ENCODE measurements around the gene KNSTRN.

The KNSTRN gene

DNA sequence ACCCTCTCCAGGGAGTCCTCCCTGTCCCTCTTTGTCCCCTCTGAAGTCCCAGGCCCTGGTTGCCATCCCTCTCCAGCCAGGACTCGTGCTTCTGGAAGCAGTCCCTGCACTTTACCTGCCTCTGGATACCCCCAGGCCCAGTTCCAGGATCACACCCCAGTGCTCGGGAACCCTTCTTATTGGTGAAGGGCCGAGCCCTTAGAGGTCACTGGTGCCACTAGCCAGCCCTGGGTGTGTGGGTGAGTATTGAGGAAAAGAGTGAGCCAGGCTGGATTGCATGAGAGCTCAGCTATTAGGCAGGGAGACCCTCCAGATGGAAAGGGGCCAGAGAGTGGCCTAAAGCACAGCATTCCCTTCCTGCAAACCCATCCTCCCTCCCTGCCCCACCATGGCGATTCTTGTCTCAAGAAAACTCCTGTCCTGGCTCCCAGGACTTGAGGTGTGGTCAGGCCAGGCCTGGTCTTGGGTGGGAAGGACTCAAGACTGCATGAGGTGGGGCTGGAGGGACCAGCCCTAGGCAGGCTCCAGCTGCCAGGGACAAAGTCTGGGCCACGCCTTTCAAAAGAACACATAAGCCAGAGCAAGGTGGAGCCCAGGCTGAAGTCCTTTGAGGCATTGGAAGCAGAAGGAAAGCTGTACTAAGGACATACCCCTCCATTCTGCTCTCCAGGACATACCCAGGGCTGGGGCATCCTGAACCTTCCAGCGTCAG is 36.5 kb upstream of the KNSTRN start:
- DNase-seq (ENCODE audit: low read depth in 2 of 2) = no peak

DNA sequence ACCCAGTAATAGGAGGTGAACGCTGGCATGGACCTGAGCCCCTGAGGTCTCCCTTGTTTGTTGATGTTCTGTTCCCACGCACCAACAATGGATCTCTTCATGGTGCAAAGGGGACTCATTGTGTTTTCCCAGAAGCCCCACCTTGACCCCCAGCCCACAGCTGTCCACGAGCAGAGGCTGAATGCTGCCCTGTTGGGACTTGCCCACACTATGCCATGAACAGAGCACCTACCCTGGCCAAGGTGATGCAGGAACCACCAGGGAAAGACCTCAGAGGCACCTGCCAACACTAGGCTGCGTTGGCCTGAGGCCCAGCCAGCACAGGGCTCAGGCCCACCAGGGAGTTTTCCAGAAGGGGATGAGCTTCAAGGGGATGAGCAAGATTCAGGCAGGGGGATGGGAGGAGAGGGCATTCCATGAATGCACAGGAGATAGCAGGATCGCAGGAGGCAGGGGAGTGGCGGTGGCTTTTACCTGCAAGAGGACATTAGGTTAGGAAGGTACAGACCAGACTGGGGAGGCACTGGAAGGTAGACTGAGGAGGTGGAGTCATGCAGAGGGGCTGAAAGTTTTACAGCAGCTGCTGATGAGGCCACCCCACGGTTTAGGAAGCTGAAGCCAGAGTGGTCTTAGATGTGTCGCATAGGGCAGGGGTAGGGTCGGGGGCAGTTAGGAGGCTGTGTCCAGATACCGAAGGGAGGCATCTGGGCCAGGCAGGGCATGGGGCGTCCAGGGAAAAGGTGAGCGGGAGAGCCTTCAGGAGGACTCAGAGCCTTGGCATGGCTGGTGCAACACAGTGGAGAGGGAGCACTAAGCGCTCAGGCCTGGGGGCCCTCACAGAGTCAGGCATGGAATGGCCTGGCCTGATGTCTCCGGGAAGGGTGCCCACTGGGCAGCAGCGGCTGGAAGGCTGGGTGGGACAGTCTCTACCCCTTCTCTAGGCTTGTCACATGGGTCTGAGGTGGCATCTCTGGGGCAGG is 35.7 kb upstream of the KNSTRN start:
- DNase-seq (ENCODE audit: low read depth in 2 of 2) = no peak

DNA sequence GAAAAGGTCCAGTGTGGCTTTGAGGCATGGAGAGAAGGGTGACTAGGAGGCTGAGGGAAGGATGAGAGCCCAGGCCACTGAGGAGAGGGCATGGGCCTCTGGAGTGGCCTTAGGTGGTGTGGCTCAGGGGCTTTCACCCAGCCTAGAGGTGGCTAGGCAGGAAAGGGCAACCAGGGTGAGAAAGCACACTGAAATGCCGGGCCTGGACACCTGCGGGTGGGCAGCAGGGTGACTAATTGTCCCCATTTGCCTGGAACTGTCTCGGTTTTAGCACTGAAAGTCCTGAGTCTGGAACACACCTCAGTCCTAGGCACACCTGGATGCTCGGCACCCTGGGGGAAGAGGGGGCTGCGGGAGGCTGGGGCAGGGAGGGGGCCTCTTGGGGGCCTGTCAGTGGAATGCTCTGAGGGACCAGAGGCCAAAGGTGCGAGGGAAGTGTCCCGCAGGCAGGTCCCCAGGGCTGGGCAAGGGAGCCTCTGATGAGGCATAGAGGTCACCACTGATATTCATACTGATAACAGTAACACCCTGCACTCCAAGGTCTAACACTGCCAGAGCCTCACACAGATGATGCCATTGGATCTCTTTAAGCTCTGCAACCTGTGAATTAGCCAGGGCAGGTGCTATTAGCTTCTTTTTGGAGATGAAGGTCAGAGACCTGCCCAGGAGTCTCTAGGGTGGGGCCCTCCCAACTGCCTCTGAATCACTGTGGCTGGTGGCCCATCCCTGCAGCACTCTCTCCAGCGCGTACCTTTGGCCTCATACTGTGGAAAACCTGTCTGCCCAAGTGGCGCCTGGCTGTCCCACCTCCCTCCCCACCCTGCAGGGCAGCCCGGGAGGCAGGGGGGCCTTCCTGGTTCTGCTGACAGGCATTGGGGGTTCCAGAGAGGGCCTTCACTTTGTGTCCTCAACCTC is 34.7 kb upstream of the KNSTRN start:
- no peak for DNase-seq (ENCODE audit: low read depth in 2 of 2)

DNA sequence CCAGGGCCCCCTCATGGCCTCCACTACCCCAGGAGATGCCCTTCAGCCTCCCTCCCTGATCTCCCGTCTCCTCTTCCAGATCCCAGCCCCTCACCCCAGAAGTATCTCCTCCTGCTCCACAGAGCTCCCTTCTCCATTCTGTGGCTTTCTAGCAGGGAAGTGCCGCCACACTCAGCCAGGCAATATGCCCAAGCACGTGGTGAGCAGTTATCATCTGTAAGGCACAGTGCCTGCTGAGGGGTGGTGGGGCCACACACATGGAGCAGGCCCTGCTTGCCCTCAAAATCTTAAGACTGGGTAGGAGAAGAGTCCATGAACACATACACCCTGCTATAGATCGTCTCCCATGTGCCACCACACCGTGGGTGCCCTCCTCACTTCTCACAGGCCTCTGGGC is 34.0 kb upstream of the KNSTRN start:
- no peak for DNase-seq (ENCODE audit: low read depth in 2 of 2)

DNA sequence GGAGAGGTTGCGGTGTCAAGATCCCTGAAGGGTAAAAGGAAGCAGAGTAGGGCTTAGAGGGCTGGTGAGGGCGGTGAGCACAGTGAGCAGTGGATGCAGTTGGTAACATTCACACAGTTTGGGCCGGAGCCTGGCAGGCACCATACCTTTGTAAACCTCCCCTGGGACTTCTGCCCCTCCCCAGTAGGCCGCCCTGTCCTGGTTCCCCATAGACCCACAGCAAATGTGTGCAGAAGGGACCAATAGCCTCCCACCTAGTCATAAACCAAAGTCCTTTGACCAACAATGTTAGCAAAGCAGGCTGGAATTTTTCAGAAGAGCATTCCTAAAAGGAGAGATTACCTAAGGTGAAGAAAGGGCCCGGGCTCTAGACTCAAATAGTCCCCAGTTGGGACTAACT is 33.4 kb upstream of the KNSTRN start:
- no peak for DNase-seq (ENCODE audit: low read depth in 2 of 2)

DNA sequence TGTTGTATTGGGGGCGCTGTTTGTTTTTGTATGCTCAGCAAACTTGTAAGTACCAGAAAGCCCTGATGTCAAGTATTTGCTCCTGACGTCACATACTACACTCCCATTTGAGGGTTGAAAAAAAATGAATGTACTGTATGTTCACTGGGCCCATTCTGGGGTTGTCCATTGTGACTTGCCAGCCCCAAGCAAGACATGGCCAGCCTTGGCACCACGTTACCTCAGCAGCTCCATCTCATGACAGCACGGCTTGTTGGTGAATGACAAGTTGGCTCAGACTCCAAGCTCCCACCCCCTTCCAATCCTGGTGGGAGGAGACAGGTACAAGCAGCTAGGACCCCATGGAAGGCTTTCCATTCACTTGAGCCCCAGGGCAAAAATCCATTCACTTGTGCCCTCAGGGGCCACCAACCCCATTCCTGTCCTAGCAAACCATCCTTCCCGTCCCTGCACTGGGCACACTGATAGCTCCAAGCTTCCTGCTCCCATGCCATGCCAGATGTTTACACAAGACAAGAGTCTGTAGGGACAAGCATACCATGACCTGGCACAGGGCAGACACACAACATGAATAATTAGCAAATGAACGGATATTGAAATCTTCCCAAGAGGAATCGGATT is 30.1 kb upstream of the KNSTRN start:
- DNase-seq (ENCODE audit: low read depth in 2 of 2) = no peak

DNA sequence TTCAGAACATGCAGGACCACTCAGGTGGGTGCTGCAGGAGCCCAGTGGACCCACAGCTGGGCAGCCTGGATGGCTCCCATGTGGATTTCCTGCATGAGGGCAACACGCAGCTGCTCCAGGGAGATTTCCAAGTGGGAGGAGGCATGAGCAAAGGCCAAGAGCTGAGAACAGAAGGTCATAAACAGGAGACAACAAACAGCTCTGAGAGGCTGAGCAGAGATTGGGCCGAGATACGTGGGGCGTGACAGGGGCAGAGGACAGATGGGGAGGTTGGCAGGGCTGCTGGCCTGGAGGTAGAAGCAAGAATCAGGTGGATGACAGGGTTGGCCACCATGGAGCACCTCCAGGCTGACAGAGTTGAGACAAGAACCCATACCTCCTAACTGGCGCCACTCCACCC is 28.8 kb upstream of the KNSTRN start:
- DNase-seq (ENCODE audit: low read depth in 2 of 2) = no peak

DNA sequence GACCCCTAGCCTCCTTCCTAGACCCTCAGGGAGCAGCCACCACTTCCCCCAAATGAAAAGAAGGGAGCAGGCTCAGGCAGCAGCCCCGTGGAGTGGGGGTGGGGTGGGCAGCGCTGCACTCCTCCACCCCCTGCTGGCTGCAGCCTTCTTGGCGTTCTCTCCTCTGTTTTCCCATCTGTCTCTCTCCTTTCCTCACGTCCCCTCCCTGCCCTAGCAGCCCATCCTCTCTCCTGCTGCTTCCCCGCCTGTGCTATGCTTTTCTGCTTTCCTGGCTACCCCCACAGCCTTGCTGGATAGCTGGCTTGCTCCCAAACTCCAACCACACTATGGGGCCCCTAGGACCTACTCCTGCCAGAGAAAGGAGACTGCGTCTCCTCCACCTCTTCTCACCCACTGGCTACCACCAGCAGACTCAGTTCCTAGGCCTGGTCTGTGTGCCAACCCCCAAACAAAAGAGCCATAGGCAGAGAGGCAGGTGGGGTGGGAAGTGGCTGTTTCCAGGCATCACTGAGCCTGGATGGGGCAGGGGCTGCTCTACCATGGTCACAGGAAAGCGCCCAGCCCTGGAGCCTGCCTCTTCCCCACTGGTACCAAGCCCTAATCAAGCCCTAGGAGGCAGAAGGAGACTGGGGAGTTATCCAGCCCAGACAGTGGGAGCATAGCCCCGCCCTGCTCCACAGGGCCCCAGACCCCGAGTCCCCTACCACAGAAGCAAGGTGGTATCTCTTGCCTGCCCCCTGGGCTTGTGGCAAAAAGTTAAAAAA is 27.9 kb upstream of the KNSTRN start:
- DNase-seq (ENCODE audit: low read depth in 2 of 2) = peak; percentile 61 to 69

DNA sequence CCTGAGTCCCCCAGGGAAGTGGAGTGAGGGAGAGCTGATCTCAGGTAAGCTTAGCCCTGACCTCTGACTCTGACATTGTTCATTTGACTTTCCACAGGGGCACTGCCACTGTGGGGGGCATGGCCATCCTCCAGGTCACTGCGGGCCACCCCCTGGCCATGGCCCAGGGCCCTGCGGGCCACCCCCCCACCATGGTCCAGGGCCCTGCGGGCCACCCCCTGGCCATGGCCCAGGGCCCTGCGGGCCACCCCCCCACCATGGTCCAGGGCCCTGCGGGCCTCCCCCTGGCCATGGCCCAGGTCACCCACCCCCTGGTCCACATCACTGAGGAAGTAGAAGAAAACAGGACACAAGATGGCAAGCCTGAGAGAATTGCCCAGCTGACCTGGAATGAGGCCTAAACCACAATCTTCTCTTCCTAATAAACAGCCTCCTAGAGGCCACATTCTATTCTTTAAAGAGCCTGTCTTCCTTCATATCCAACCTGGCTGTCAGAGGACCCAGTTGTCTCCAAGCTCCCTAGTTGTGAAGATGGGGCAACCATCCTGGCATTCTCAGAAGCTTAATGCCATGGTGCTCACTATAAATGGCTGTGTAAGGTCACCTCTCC is 26.4 kb upstream of the KNSTRN start:
- no peak for DNase-seq (ENCODE audit: low read depth in 2 of 2)

DNA sequence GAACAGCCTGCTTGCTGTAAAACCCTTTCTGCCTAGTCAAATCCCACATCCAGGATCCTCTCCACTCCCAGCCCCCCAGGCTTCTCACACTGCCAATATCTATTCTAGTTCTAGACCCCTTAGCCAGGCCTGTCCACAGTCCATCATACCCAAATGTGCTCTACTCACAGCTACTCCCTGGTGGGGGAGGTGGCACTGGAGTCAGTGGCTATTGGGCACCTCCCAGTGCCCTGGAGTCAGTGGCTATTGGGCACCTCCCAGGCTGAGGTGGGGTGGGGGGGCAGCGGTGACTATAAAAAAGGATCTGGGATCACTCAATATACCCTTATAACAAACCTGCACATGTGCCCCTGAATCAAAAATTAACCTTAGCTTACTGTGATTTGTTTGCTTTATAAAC is 25.3 kb upstream of the KNSTRN start:
- no peak for DNase-seq (ENCODE audit: low read depth in 2 of 2)

DNA sequence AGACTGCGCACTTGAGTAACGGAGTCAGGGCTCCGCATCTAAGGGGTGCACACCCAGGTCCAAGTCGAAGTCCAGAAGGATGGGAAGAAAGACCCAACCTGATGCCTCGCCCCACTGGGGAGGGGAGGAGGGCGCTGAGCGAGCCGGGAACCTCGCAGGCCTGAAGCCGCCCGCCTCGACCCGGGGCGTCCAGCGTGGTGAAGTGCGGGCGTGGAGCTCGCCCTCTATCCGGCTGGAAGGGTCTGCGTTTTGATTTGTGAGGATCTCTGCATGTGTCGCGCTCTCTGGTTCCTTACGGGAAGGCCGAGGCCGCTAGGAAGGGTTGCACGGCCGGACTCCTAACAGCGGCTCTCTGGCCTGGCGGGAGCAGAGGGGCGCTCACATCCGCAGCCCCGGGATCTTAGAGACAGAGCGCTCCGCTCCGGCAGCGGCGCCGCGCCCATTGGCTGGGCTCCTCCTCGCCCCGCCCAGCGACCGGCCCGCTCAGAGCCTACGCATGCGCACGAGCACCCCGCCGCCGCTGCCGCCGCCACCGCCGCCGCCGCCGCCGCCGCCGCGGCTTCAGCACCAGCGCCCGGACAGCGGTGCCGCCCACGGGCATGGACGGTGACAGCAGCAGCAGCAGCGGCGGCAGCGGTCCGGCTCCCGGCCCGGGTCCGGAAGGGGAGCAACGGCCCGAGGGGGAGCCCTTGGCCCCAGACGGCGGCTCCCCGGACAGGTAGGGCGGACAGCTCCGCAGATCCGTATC is 24.6 kb upstream of the KNSTRN start, which contains the start of gene DISP2:
TSS of gene DISP2 (plus strand) at position 497 of the 748 bp plus-strand sequence. CDS start at position 600, 103 bp downstream.
- peak; percentile 46 for DNase-seq (ENCODE audit: low read depth in 2 of 2)

DNA sequence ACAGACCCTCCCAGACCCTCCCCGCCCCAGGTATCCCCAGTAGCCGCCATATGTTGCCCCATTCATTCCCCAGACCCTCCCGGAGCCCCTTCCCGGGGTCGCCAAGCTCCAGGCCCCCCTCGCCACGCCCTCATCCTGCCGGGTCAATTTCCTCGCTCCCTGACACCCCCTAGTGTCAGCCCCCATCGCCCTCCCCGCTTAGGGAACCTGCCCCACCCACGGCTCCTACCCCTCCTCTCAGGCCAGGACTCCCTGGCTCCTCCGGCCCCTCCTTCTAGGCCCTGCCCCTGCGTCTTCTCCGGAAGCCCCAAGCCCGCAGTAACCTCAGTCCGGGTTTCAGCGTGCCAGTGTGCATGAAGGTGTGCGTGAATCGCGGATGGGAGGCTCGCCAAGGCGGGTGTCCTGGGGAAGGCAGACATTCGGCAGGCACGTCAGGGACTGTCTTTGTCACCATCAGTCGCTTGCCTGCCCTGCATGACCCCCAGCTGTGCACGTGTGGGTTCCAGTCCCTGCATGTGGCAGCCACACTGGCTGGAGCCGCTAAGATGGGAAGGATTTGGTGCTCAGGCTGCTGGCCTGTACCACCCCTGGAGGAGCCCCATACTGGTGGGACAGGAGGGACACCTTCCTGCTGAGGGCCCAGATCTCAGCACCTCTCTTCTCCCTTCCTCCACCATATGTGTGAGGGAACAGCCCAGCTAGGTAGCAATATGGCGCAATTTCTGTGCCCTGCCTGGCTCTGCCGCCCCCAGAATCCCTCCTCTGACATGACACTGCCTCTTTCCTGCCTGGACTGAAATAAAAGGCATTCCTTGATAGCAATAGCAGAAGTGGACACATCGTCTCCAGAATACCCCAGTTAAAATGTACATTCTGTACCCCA is 23.8 kb upstream of the KNSTRN start:
- no peak for DNase-seq (ENCODE audit: low read depth in 2 of 2)

DNA sequence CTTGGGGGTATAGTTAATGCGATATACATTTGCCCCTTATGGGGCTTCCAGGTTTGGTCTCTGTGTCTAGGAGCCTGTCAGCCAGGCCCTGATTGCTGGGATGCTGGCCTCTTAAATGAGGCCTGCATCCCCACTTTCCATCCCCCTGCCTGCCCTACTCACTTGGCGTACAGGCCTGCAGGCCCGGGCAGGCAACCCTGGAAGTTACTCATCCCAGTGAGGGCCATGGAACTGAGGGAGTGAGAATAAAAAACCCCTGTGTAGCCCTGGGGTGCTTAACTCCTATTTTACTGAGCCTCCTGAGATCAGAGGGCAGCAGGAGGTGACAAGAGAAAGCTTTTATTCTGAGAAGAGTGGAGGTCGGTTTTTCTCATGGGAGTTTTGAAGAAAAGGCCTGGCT is 22.5 kb upstream of the KNSTRN start:
- DNase-seq (ENCODE audit: low read depth in 2 of 2) = no peak

DNA sequence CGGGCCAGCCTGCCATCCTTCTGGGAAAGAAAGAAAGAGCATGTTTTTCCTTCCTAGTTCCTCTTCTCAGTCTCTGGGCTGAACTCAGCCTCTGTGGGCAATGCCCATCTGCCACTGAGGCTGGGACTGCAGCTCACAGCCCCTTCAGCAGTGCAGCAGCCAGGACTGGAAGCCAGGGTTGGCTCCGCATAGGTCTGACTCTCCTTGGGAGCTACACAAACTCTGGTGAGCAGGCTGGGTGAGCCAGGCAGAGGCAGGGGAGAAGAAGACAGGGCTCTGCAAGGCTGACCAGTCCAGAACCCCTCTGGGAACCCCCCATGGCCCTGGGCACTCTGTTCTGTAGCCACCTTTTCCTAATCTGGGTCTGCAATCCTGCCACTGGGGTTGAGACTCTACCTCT is 20.9 kb upstream of the KNSTRN start:
- no peak for DNase-seq (ENCODE audit: low read depth in 2 of 2)

DNA sequence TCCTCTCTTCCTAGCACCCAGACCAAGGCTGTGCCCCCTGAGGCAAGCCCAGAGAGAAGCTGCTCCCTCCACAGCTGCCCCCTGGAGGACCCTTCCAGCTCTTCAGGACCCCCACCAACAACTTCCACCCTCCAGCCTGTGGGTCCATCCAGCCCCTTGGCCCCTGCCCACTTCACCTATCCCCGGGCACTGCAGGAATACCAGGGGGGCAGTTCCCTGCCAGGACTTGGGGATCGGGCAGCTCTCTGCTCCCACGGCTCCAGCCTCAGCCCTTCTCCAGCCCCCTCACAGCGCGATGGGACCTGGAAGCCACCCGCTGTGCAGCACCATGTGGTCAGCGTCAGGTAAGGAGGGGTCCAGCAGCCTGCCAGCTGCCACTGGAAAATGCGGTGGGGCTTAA is 18.9 kb upstream of the KNSTRN start:
- DNase-seq (ENCODE audit: low read depth in 2 of 2) = no peak

DNA sequence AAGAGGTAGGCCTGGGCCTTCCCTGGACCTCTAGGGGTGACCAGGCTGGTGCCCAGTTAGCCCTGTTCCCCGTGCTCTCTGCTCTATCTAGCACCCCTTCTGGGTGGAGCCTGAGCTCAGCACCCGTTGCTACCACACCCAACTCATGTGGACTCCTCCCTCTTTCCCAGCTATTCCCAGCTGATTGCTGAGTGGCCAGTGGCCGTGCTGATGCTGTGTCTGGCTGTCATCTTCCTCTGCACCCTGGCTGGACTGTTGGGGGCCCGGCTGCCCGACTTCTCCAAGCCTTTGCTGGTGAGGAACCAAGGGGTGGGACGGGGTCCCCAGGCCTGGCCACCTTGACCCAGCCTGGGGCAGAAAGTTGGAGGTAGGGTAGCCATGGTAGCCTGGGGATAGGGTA is 18.3 kb upstream of the KNSTRN start:
- DNase-seq (ENCODE audit: low read depth in 2 of 2) = no peak

DNA sequence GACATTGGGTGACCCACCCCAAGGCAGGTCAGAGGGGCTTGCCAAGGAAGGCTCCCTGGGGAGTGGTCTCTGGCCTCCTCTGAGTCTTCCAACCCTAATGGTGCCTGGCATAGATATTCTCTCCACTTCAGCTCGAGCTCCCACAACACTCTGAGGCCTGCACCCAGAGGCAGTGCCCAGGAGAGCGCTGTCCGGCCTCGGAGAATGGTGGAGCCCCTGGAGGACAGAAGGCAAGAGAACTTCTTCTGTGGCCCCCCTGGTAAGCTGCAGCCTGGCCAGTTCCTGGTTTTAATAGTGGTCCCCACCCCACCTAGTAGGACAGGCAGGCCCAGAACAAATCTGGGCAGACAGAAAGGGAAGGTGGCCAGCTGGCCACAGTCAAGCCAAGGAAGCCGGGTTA is 17.5 kb upstream of the KNSTRN start:
- DNase-seq (ENCODE audit: low read depth in 2 of 2) = no peak

DNA sequence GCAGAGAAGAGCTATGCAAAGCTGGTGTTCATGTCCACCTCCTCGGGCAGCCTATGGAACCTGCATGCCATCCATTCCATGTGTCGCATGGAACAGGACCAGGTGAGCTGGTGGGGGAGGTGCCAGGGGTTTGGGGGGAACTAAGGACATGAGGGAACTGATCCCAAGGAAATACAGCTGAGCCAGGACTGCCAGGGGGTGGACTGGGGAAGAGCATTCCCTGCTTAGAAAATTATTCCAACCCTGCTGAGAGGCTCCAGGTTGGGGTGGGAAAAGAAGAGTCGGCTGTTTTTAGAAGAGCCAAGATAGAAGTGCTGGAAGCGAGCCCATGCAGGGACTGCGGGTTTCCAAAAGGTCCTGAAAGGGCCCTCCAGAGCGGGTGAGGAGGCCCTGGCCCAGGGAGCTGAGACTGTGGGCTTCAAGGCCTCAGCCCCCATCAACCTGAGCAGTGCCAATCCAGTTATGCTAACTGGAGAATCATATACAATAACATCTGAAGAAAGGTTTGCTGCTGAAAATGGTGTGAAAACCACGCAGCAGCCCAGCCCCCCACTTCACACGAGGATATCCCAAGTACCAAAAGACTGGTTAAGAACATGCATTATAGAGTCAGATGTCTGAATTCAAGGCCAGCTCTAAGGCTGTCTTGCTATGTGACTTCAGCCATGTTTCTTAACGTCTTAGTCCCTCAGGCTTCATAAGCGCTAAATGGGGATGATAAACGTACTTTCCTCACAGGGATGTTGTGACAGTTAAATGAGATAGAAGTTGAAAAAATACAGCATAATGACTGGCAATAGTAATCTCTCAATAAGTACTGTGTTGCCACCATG is 16.7 kb upstream of the KNSTRN start:
- no peak for DNase-seq (ENCODE audit: low read depth in 2 of 2)

Data from fibroblast of skin of left quadriceps (primary cell).